ENCODE measurements around the gene KLHL17.
"Not testable (repeated sequence)": the region's sequence is repeated elsewhere in the genome, so short reads cannot be mapped to it uniquely, and the experiment has no call there.

Gene KLHL17

GRCh38 chr1:970242-970972, 10.0 kb downstream of the KLHL17 start:
- DNase-seq = no peak

- DNase-seq = no peak
Observed at GRCh38 chr1:970973-971730, 10.8 kb downstream of the KLHL17 start.

GRCh38 chr1:971751-972506, 11.5 kb downstream of the KLHL17 start:
- DNase-seq = no peak

- no peak for DNase-seq
Observed at GRCh38 chr1:972726-973458, 12.5 kb downstream of the KLHL17 start.

GRCh38 chr1:973459-974292, 13.3 kb downstream of the KLHL17 start:
- DNase-seq = no peak

GRCh38 chr1:974293-974640, 13.9 kb downstream of the KLHL17 start:
- DNase-seq = no peak

GRCh38 chr1:974687-975328, 14.4 kb downstream of the KLHL17 start:
- DNase-seq = no peak

GRCh38 chr1:975365-975764, 15.0 kb downstream of the KLHL17 start:
- no peak for DNase-seq

GRCh38 chr1:975896-976683, 15.7 kb downstream of the KLHL17 start:
- peak; percentile 48 for DNase-seq

GRCh38 chr1:976791-977190, 16.4 kb downstream of the KLHL17 start:
- DNase-seq = not testable (repeated sequence)

- no peak for DNase-seq
Observed at GRCh38 chr1:978069-978834, 17.9 kb downstream of the KLHL17 start.

GRCh38 chr1:978835-979743, 18.7 kb downstream of the KLHL17 start:
- no peak for DNase-seq

GRCh38 chr1:979744-980072, 19.3 kb downstream of the KLHL17 start:
- no peak for DNase-seq

- DNase-seq = no peak
Observed at GRCh38 chr1:980137-980571, 19.8 kb downstream of the KLHL17 start.

GRCh38 chr1:980602-981395, 20.4 kb downstream of the KLHL17 start:
- DNase-seq = no peak

- DNase-seq = no peak
Observed at GRCh38 chr1:981491-981954, 21.1 kb downstream of the KLHL17 start.

- no peak for DNase-seq
Observed at GRCh38 chr1:981955-982558, 21.7 kb downstream of the KLHL17 start, which contains the start of gene PERM1. Gene PERM1, minus strand, starts transcription at chr1:982093. Its CDS starts 1,064 bp downstream, at chr1:981029.

All from NCI-H226 (cell line).